Activated T-helper 9 cell treated with anti-CD3 and anti-CD28 coated beads, Interleukin-2, amount 50 U/mL, for 16 hours (primary cell): ENCODE measurements around the gene INSIG1.

ENCODE experiments used
- DNase-seq: peaks from one replicate; pipeline ENCODE4 v3.0.0-alpha.2; 2020; ENCODE audit warnings: low read depth

Gene INSIG1

GRCh38 chr7:155303039-155303593, 5.4 kb downstream of the INSIG1 start:
- DNase-seq = no peak

GRCh38 chr7:155303897-155304296, 6.2 kb downstream of the INSIG1 start:
- DNase-seq = no peak

- no peak for DNase-seq
These were observed 7.7 kb downstream of the INSIG1 start for GRCh38 chr7:155305231-155305904.

GRCh38 chr7:155306673-155307470, 9.2 kb downstream of the INSIG1 start:
- no peak for DNase-seq

GRCh38 chr7:155308330-155309020, 10.8 kb downstream of the INSIG1 start:
- DNase-seq = no peak

GRCh38 chr7:155309021-155309338, 11.3 kb downstream of the INSIG1 start:
- DNase-seq = no peak

GRCh38 chr7:155310425-155311114, 12.9 kb downstream of the INSIG1 start:
- no peak for DNase-seq

- no peak for DNase-seq
These were observed 14.3 kb downstream of the INSIG1 start for GRCh38 chr7:155311826-155312537.

- no peak for DNase-seq
These were observed 15.0 kb downstream of the INSIG1 start for GRCh38 chr7:155312633-155313032.

- no peak for DNase-seq
These were observed 15.4 kb downstream of the INSIG1 start for GRCh38 chr7:155313096-155313495.

GRCh38 chr7:155315977-155316376, 18.3 kb downstream of the INSIG1 start:
- DNase-seq = no peak

GRCh38 chr7:155316427-155317113, 18.9 kb downstream of the INSIG1 start:
- DNase-seq = no peak

GRCh38 chr7:155317114-155317434, 19.4 kb downstream of the INSIG1 start:
- no peak for DNase-seq

- no peak for DNase-seq
These were observed 20.6 kb downstream of the INSIG1 start for GRCh38 chr7:155318245-155318644.

- no peak for DNase-seq
These were observed 24.9 kb downstream of the INSIG1 start for GRCh38 chr7:155322530-155322929.

- DNase-seq = no peak
These were observed 25.4 kb downstream of the INSIG1 start for GRCh38 chr7:155323001-155323638.

GRCh38 chr7:155324012-155324917, 26.6 kb downstream of the INSIG1 start:
- DNase-seq = no peak

GRCh38 chr7:155324918-155325235, 27.2 kb downstream of the INSIG1 start:
- DNase-seq = no peak

- no peak for DNase-seq
These were observed 28.7 kb downstream of the INSIG1 start for GRCh38 chr7:155326385-155326784.
